ENCODE results near the gene AP3D1.

GRCh38 chr19:2103045-2103707, 48.2 kb downstream of the AP3D1 start:
- no peak for TF ChIP-seq POLR2A (IDR thresholded peaks at IDR 0.05)
- TF ChIP-seq CTCF (IDR thresholded peaks at IDR 0.05): no peak
